ENCODE measurements around the gene SLC41A2. TPM values are rescaled to one million over a fixed set of nuclear protein-coding genes. Genes with fewer than 3 reads are reported as not detected.

The SLC41A2 gene
- total and polyA plus RNA-seq, 2 of the 4 experiments (the other 2 are of a cell fraction) = 1.5 to 6.8 TPM

GRCh38 chr12:104964167-104964855 lies 6.2 kb upstream of the SLC41A2 start:
- Histone ChIP-seq H4K91ac (ENCODE audit: insufficient read depth, low read depth, low read length) (no peak overlapping the region), H3K9ac (ENCODE audit: low read depth, low read length) (no peak overlapping the region), H3K27me3 (ENCODE audit: control insufficient read depth, insufficient read depth, low read length) (peaks cover 23% of the 10 kb centered on the region), H3K36me3 (ENCODE audit: control insufficient read depth, insufficient read depth, low read length) (no peaks in the 10 kb centered on the region), H3K56ac (ENCODE audit: extremely low read depth, insufficient read depth, low read length) (no peak overlapping the region), H3K79me1 (ENCODE audit: low read depth in 1 of 2, low read length in 2 of 2) (no peaks in the 10 kb centered on the region), H3K4me3 (ENCODE audit: insufficient read depth, low read depth, low read length) (no peak overlapping the region), H3K9me3 (ENCODE audit: control insufficient read depth, insufficient read depth, low read length) (peaks cover 4% of the 10 kb centered on the region; the same call in 1 of the 2 replicates), H2BK120ac (ENCODE audit: low read depth, low read length) (no peak overlapping the region), H3K27ac (ENCODE audit: insufficient read depth, low read length) (no peak overlapping the region), H4K8ac (ENCODE audit: low read depth in 2 of 2, low read length in 2 of 2) (no peak overlapping the region), H3K4me2 (ENCODE audit: low read depth, low read length) (no peak overlapping the region), H2AK9ac (replicated peaks; ENCODE audit: low read depth, low read length, poor library complexity) (no peak overlapping the region), H2BK20ac (ENCODE audit: low read depth, low read length) (no peak overlapping the region), H2BK15ac (ENCODE audit: low read depth, low read length) (no peak overlapping the region), H2AK5ac (ENCODE audit: low read depth, low read length) (no peak overlapping the region), H3K9me1 (ENCODE audit: insufficient read depth, low read length) (no peaks in the 10 kb centered on the region), H3K4ac (ENCODE audit: low read depth, low read length) (no peak overlapping the region), H3K4me1 (ENCODE audit: control insufficient read depth, insufficient read depth, low read length) (peaks cover 6% of the 10 kb centered on the region), H3K18ac (ENCODE audit: low read depth, low read length) (no peak overlapping the region), H4K20me1 (ENCODE audit: insufficient read depth, low read length) (no peaks in the 10 kb centered on the region), H3K14ac (replicated peaks; ENCODE audit: low read depth, low read length) (no peak overlapping the region), H2AFZ (replicated peaks; ENCODE audit: low read length, poor library complexity) (no peak overlapping the region), H2BK5ac (ENCODE audit: low read depth, low read length, poor library complexity, severe bottlenecking) (no peak overlapping the region), H4K5ac (ENCODE audit: low read depth, low read length) (no peak overlapping the region), H3K23ac (ENCODE audit: low read depth, low read length) (no peak overlapping the region)
- DNase-seq (no peak), ATAC-seq (ENCODE audit: low read depth) (no peak)
- dilution Hi-C loops (cut with HindIII; ENCODE audit: low sequenced_read_pairs, unreplicated experiment) (no loop called here), intact Hi-C loops (cut with micrococcal nuclease) (no loop called here), in situ Hi-C loops (cut with MboI; ENCODE audit: low sequenced_read_pairs) (no loop called here)
- BruUV-seq (replicated peaks) = no TSS peak
- CTCF ChIA-PET = no interaction called here
- POLR2A ChIA-PET (ENCODE audit: unreplicated experiment) = no interaction called here
- WGBS, 2 experiments (ENCODE audit: extremely low coverage in 2 of 2, insufficient read length in 1 of 2) = 87% methylated on average over 3 of the region's 8 CpGs; no CpG with 5 or more reads in 1 of the 2 experiments
- no peak for TF ChIP-seq SMC3 (IDR thresholded peaks at IDR 0.05; ENCODE audit: low read depth, low read length)
- TF ChIP-seq RAD21 (IDR thresholded peaks at IDR 0.05; ENCODE audit: low read length) = no peak
